ENCODE data around the gene CDO1. TPM values are rescaled to one million over a fixed set of nuclear protein-coding genes. Genes with fewer than 3 reads are reported as not detected.

Gene CDO1
- total RNA-seq, 1 experiment from 2014 or later = 0.17 TPM

DNA sequence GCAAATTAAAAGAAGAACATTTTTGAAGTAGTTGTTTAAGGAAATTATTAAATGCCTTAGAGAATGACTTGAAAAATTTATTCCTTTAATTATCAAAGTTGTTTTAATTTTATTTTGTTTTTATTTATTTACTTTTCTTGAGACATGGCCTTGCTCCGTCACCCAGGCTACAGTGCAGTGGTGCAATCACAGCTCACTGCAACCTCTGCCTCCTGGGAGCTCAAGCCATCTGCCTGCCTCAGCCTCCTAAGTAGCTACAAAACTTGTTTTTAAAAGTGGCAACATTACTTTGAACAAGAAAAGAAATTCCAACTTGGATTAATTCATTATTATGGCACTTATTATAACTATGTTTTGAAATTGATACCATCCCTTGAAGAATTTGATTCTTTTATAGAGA is 29.0 kb downstream of the CDO1 start:
- RAD21 ChIA-PET (ENCODE audit: low non-redundant PET in 1 of 2, low total read pairs in 2 of 2, uncharacterized antibody in 2 of 2, unreplicated experiment in 2 of 2) = no interaction called here
- intact Hi-C loops (cut with micrococcal nuclease) = no loop called here
- Histone ChIP-seq H3K9me2 (ENCODE audit: insufficient read depth) (no peaks in the 10 kb centered on the region), H3K36me3 (ENCODE audit: control insufficient read depth in 1 of 2, insufficient read depth in 2 of 2, low read length in 2 of 2) (no peaks in the 10 kb centered on the region), H3K27me3 (ENCODE audit: insufficient read depth, low read length) (no peaks in the 10 kb centered on the region), H3K79me2 (ENCODE audit: insufficient read depth, low read length) (no peaks in the 10 kb centered on the region), H3K4me1 (ENCODE audit: control insufficient read depth in 1 of 2, insufficient read depth in 2 of 2, low read length in 2 of 2) (no peaks in the 10 kb centered on the region), H4K20me1 (ENCODE audit: insufficient read depth) (no peaks in the 10 kb centered on the region), H3K27ac (ENCODE audit: low read depth, low read length) (no peak overlapping the region), H3K9me3 (ENCODE audit: control insufficient read depth in 1 of 2, insufficient read depth in 1 of 2, low read depth in 1 of 2, low read length in 2 of 2) (0 out of 4 replicates have a peak, but pooled peaks cover 0 to 5% of the 10 kb centered on the region in 2 experiments), H3K9ac (ENCODE audit: low read length) (no peak overlapping the region), H2AFZ (ENCODE audit: low read depth, low read length, poor library complexity, severe bottlenecking) (no peak overlapping the region), H3K4me3 (replicated peaks in 1 of 2; ENCODE audit: low read depth in 1 of 2, low read length in 2 of 2) (no peak overlapping the region), H3K4me2 (ENCODE audit: low read length) (no peak overlapping the region)
- TF ChIP-seq SP1 (IDR thresholded peaks at IDR 0.05; ENCODE audit: low read depth) = no peak
- TF ChIP-seq SIN3A (IDR thresholded peaks at IDR 0.05; ENCODE audit: low read depth) = no peak
- TF ChIP-seq EGR1 (IDR thresholded peaks at IDR 0.05; ENCODE audit: low read depth) = no peak
- no peak for TF ChIP-seq TCF7L2 (IDR thresholded peaks at IDR 0.05; ENCODE audit: borderline replicate concordance, extremely low read depth, insufficient read depth, insufficient read length)
- TF ChIP-seq, protein P1, sequence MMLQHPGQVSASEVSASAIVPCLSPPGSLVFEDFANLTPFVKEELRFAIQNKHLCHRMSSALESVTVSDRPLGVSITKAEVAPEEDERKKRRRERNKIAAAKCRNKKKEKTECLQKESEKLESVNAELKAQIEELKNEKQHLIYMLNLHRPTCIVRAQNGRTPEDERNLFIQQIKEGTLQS (IDR thresholded peaks at IDR 0.05) = no peak
- no peak for TF ChIP-seq ZNF274 (IDR thresholded peaks at IDR 0.05; ENCODE audit: low read depth, low read length)
- TF ChIP-seq, protein P2, sequence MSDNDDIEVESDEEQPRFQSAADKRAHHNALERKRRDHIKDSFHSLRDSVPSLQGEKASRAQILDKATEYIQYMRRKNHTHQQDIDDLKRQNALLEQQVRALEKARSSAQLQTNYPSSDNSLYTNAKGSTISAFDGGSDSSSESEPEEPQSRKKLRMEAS (IDR thresholded peaks at IDR 0.05) = no peak
- TF ChIP-seq YY1 (IDR thresholded peaks at IDR 0.05; ENCODE audit: extremely low read depth, insufficient replicate concordance, low read depth, low read length) = no peak
- TF ChIP-seq, protein P3, sequence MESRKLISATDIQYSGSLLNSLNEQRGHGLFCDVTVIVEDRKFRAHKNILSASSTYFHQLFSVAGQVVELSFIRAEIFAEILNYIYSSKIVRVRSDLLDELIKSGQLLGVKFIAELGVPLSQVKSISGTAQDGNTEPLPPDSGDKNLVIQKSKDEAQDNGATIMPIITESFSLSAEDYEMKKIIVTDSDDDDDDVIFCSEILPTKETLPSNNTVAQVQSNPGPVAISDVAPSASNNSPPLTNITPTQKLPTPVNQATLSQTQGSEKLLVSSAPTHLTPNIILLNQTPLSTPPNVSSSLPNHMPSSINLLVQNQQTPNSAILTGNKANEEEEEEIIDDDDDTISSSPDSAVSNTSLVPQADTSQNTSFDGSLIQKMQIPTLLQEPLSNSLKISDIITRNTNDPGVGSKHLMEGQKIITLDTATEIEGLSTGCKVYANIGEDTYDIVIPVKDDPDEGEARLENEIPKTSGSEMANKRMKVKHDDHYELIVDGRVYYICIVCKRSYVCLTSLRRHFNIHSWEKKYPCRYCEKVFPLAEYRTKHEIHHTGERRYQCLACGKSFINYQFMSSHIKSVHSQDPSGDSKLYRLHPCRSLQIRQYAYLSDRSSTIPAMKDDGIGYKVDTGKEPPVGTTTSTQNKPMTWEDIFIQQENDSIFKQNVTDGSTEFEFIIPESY (IDR thresholded peaks at IDR 0.05; ENCODE audit: extremely low read depth, insufficient replicate concordance, low read length) = no peak
- TF ChIP-seq FOSL1 (IDR thresholded peaks at IDR 0.05; ENCODE audit: low read depth) = no peak
- no peak for TF ChIP-seq POLR2AphosphoS5 (IDR thresholded peaks at IDR 0.05; ENCODE audit: low read depth, low read length)
- TF ChIP-seq, protein P4, sequence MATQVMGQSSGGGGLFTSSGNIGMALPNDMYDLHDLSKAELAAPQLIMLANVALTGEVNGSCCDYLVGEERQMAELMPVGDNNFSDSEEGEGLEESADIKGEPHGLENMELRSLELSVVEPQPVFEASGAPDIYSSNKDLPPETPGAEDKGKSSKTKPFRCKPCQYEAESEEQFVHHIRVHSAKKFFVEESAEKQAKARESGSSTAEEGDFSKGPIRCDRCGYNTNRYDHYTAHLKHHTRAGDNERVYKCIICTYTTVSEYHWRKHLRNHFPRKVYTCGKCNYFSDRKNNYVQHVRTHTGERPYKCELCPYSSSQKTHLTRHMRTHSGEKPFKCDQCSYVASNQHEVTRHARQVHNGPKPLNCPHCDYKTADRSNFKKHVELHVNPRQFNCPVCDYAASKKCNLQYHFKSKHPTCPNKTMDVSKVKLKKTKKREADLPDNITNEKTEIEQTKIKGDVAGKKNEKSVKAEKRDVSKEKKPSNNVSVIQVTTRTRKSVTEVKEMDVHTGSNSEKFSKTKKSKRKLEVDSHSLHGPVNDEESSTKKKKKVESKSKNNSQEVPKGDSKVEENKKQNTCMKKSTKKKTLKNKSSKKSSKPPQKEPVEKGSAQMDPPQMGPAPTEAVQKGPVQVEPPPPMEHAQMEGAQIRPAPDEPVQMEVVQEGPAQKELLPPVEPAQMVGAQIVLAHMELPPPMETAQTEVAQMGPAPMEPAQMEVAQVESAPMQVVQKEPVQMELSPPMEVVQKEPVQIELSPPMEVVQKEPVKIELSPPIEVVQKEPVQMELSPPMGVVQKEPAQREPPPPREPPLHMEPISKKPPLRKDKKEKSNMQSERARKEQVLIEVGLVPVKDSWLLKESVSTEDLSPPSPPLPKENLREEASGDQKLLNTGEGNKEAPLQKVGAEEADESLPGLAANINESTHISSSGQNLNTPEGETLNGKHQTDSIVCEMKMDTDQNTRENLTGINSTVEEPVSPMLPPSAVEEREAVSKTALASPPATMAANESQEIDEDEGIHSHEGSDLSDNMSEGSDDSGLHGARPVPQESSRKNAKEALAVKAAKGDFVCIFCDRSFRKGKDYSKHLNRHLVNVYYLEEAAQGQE (IDR thresholded peaks at IDR 0.05; ENCODE audit: low read depth) = no peak
- no peak for TF ChIP-seq RAD21 (IDR thresholded peaks at IDR 0.05; ENCODE audit: low read depth)
- no peak for TF ChIP-seq EZH2 (IDR thresholded peaks at IDR 0.05)
- TF ChIP-seq, protein P5, sequence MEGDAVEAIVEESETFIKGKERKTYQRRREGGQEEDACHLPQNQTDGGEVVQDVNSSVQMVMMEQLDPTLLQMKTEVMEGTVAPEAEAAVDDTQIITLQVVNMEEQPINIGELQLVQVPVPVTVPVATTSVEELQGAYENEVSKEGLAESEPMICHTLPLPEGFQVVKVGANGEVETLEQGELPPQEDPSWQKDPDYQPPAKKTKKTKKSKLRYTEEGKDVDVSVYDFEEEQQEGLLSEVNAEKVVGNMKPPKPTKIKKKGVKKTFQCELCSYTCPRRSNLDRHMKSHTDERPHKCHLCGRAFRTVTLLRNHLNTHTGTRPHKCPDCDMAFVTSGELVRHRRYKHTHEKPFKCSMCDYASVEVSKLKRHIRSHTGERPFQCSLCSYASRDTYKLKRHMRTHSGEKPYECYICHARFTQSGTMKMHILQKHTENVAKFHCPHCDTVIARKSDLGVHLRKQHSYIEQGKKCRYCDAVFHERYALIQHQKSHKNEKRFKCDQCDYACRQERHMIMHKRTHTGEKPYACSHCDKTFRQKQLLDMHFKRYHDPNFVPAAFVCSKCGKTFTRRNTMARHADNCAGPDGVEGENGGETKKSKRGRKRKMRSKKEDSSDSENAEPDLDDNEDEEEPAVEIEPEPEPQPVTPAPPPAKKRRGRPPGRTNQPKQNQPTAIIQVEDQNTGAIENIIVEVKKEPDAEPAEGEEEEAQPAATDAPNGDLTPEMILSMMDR (IDR thresholded peaks at IDR 0.05 in 2 of 3, conservative IDR thresholded peaks at IDR 0.05 in 1 of 3; ENCODE audit: borderline replicate concordance in 1 of 3, insufficient read depth in 1 of 3, low read depth in 2 of 3, low read length in 2 of 3) = no peak
- no peak for TF ChIP-seq CEBPB (IDR thresholded peaks at IDR 0.05; ENCODE audit: low read depth)
- ATAC-seq (no peak), DNase-seq (ENCODE audit: low read depth, low spot score) (no peak)
- BruUV-seq (replicated peaks) = no TSS peak
- CTCF ChIA-PET = no interaction called here
- POLR2A ChIA-PET = no interaction called here
